H54 (cell line): ENCODE measurements around the gene ANKS1B.

Experiments
- DNase-seq: peaks from one replicate; pipeline ENCODE4 v3.0.0; 2011; ENCODE audit warnings: low spot score, mixed read lengths; ENCODE audit not compliant: insufficient read length
- FAIRE-seq: peaks from 3 replicates; lab custom pipeline; 2011; peaks lifted over from hg19 to GRCh38; lab: Jason Lieb, UNC
- POLR2A ChIP-seq: IDR thresholded peaks from 2 replicates; pipeline ENCODE4 v1.6.1; 2011; ENCODE audit warnings: low read depth, mild to moderate bottlenecking, low read length

The ANKS1B gene

GRCh38 chr12:98751580-98752115, 1233.1 kb downstream of the ANKS1B start:
- DNase-seq = no peak
- no peak for FAIRE-seq
- no peak for TF ChIP-seq POLR2A

- FAIRE-seq = no peak
- TF ChIP-seq POLR2A = no peak
- no peak for DNase-seq
Measured at GRCh38 chr12:98750511-98750910, 1234.2 kb downstream of the ANKS1B start.

DNA sequence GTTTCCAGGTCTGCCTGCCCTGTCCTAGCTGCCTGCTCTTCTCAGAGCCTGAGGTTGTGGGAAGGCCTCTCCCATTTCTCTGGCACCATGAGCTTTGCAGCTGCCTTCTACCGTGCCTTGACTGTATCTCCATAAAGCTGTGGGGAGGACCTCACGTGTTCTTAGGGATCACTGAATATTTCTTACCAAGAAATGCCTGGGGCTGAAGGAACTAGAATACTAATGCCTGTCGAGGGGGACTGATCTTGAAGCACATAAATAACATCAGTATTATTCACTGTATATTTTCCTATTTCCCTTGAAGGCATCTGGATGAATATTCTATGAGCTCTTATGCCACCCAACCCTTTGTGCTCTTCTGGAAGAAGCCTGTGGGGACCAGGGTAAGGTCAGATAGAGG, 1236.3 kb downstream of the ANKS1B start:
- DNase-seq (no peak), FAIRE-seq (no peak)
- no peak for TF ChIP-seq POLR2A

DNA sequence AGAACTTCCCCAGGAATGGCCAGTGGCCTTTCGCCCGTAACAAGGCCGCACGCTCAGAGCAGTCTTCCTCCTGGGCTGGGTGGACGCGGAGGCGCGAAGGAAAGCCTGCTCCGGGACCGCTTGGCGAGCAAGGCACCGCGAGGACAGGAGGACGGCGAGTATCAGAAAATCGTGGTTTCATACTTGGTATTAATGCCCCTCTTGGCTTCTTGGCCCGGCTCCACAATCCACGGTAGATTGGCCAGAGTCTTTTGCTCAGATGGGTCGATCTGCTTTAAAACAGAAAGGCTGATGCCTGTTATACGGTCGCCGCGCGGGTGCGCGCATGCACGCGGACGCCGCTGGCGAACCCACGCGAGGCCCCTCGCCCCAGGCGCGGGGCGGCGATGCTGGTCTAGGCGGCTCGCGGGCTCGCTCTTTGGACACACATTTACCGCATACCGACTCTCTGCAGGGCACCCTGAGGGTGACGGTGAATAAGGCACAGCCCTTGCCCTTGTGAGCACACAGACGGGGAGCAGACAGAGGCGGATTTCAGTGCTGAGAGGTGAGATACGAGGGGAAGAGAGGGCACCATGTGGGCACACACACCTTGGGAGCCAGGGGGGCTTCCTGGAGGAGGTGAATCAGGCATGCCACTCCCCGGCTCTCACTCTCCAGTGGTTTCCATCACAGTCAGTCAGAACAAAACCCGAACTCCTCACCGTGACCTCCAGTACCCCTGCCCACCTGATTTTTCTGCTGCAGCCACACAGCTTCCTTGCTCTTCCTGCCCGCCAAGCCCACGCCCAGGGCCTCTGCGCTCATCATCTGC, 1239.0 kb downstream of the ANKS1B start:
- TF ChIP-seq POLR2A = no peak
- no peak for FAIRE-seq

DNA sequence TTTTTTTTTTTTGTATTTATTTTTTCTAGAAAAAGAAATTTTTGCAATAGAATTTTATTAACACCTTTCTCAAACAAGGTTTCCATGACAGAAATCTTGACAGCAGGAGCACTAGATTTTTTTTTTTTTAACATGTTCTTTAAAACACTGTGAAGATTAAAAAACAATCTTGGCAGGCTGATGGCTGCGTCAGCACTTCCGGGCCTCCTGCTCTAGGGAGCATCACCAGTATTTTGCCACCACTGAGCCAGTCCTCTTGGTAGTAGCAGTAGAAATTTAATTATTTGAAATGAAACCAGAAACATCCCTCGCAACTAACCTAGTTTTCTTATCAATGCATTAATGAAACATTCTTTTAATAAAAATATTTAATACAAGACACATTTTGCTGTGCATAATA, 1240.1 kb downstream of the ANKS1B start:
- no peak for TF ChIP-seq POLR2A
- FAIRE-seq (no peak), DNase-seq (no peak)

More for the DNA sequence above, 1239.0 kb downstream of the ANKS1B start:
- no peak for DNase-seq

DNA sequence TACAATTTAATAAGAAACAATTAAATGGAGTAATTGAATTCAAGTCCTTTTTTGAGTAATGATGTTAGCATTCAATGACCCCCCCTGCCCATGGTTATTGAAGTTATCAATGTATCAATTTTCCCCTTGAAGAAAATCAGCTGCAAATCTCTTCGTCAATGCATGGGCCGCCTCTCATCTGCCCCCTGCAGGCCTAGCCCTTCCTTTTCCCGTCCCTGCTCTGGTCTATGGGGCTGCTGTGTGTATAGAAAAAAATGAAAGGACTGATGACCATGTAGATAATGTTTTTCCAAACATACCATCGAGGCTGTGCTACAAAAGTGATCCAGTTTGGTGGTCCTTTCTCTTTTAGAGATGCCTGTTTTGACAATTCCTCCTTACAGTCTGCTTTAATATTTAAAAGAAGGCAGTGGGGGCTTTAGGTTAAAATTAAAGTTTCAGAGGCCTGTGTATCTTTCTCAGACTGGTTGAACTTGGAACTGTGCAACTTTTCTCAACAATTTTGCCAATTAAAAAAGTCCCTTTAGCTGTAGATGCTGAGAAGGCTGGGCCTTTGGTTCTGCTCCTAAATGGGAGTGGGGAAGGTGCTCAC, 1241.3 kb downstream of the ANKS1B start:
- peak; percentile 23 for DNase-seq
- TF ChIP-seq POLR2A = no peak
- no peak for FAIRE-seq

GRCh38 chr12:98741556-98742265, 1243.0 kb downstream of the ANKS1B start:
- FAIRE-seq (no peak), DNase-seq (no peak)
- no peak for TF ChIP-seq POLR2A

- no peak for TF ChIP-seq POLR2A
- FAIRE-seq = no peak
- no peak for DNase-seq
Measured at GRCh38 chr12:98741196-98741555, 1243.6 kb downstream of the ANKS1B start.

- FAIRE-seq = no peak
- no peak for TF ChIP-seq POLR2A
- DNase-seq = no peak
Measured at GRCh38 chr12:98740751-98741150, 1244.0 kb downstream of the ANKS1B start.

DNA sequence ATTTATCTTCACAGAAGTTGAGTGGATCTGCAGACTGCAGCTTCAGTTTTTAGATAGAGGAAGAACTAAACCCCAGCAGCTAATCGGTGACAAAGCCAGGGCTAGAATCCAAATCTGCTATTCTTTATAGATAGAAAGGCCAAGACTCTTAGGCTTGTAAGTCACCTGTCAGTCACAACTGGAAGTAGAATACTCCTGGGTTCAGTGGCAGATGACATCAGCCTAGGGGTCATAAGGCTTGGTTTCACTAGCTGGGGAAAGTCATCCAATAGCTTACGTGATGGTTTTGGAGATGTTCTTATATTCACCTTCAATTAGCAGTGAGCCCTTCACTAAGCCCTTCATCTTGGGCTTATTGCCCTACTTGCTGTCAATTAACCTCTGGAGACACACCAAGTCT, 1246.2 kb downstream of the ANKS1B start:
- DNase-seq (no peak), FAIRE-seq (no peak)
- TF ChIP-seq POLR2A = no peak

DNA sequence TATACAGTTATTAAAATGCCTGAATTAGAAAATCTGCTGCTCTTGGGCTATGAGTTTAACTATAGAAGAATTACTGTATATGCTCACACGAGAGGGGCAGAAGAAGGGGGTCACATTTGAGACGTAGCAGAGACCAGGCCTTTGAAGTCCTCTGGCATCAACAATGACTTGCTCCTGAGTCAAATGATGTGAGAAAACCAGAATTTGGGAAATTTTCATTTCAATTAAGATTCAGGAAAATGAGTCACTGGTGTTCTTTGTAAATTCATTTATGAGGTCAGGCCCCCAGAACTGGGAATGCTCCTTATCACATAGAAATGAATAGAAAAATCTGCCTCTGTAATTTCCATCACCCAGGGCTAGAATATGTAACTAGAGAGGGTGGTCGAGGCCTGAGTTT, 1246.7 kb downstream of the ANKS1B start:
- no peak for DNase-seq
- FAIRE-seq = no peak
- TF ChIP-seq POLR2A = no peak

DNA sequence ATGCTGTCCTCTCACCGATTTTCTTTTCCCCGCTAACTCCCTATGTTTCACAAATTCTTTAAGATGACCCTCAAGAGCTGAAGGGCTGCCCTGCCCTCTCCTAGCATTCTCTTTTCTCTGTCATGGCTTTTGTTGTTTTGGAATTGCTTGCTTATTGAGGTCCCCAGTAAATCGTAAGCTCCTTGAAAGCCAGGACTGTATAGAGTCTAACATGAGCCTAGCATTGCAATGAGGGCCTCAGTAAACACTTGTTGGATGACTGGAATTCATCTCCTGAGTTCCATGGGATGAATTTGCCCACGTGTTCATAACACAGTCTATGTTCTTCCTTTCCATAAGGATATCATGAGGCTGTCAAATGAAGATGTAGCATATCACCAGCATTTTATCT, 1247.4 kb downstream of the ANKS1B start:
- FAIRE-seq (no peak), DNase-seq (no peak)
- no peak for TF ChIP-seq POLR2A

DNA sequence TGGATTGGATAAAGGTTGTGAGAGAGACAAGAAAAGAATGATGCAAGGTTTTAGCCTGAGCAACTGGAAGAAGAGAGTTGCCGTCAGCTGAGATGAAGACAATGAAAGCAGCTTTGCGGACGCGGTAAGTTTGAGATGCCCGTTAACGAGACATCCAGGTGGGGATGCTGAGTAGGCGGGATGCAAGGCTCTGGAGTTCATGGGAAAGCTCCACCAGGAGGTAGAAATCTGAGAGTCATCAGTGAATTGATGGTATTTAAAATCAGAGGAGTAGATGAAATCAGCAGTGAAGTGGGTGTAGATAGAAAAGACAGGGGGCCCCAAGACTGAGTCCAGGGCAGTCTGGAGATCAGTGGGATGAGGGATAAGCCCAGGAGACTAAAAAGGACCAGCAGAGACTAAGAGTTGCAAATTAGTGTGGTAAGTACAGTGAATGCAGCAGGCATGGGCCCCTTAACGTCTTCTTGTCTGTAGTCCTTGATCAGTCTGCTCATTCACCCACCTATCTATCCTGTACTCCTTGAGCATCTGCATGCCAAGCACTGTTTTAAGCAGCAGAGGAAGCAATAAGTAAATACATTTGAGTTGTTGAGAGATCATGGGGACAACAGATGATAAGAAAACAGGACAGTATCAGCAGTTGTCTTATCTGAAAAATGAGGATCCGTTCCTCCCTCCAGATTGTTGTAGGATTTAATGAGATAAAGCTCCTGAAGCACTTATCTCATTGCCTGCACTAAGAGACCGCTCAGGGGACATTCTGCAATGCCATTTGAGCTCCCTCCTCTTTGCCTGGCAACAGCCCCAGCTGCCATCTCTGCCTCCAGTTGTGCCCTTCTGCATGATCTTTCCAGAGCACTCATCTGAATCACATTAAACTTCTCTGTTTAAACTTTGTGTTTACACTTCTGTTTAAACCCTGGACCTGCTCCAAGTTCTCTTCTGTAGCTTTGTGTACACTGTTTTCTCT, 1248.1 kb downstream of the ANKS1B start:
- no peak for TF ChIP-seq POLR2A
- no peak for FAIRE-seq
- DNase-seq = no peak
